K562 (cell line): ENCODE data around the gene RSU1. TPM values are rescaled to one million over a fixed set of nuclear protein-coding genes. Genes with fewer than 3 reads are reported as not detected.

Experiments
- ATAC-seq: fragments of 200-7000 bp; cut with Tn5 transposase; 3 replicates; pipeline ENCODE4 v1.9.1; 2020; ENCODE audit warnings: moderate library complexity
- BruUV-seq: library from RNA; stranded (reverse); fragments of 400-500 nt; replicated peaks from 2 replicates; lab custom pipeline; 2021; lab: Mats Ljungman, UMichigan
- CTCF ChIA-PET: fragments of 300-600 bp; formaldehyde crosslinking; extraction: SDS; loops from one replicate; lab custom pipeline; 2021; ENCODE audit warnings: low intra/inter-chr PET ratio; lab: Yijun Ruan, JAX
- POLR2A ChIA-PET: fragments of 300-600, 350-650 bp; sonication (Branson Sonifier 250); formaldehyde crosslinking; extraction: SDS; loops from one replicate; lab custom pipeline; 2021; ENCODE audit warnings: antibody characterized with exemption, inconsistent platforms; lab: Yijun Ruan, JAX
- DNase-seq, 4 experiments: peaks; one replicate each; pipeline versions ENCODE4 v3.0.0 to v3.0.0-alpha.2; 2011 to 2018; ENCODE audit warnings: low spot score in 3 of 4, mixed read lengths in 3 of 4; ENCODE audit errors: extremely low read depth in 1 of 4
- FAIRE-seq: peaks from 2 replicates; lab custom pipeline; 2011; peaks lifted over from hg19 to GRCh38; lab: Jason Lieb, UNC
- H2AFZ ChIP-seq: 2 replicates; pipeline ENCODE4 v1.6.0; 2011; ENCODE audit warnings: low read depth, low read length, control low read depth, inconsistent platforms
- H3K27ac ChIP-seq: fragments of 200-600 bp; 3 replicates; pipeline ENCODE4 v1.8.0; 2011; ENCODE audit warnings: low read depth, mild to moderate bottlenecking, control low read depth, inconsistent platforms, low read length, moderate library complexity, mixed read lengths; ENCODE audit errors: extremely low read depth
- H3K27me3 ChIP-seq, 2 experiments: fragments of 300-600 bp in 1 of 2; 2 replicates in 1 of 2; 3 replicates in 1 of 2; pipeline versions ENCODE4 v1.6.0 to v1.8.0; 2011; ENCODE audit warnings: inconsistent platforms in 2 of 2, low read length in 2 of 2, mild to moderate bottlenecking in 1 of 2, mixed read lengths in 1 of 2, moderate library complexity in 1 of 2; ENCODE audit not compliant: control insufficient read depth in 2 of 2, insufficient read depth in 2 of 2
- H3K36me3 ChIP-seq: fragments of 300-600 bp; 3 replicates; pipeline ENCODE4 v1.8.0; 2011; ENCODE audit warnings: mild to moderate bottlenecking, low read length, inconsistent platforms; ENCODE audit not compliant: control insufficient read depth, insufficient read depth
- H3K4me1 ChIP-seq, 2 experiments: fragments of 200-600 bp in 1 of 2; replicated peaks in 1 of 2; 2 replicates in 1 of 2; 3 replicates in 1 of 2; pipeline versions ENCODE4 v1.5.1 to v1.8.0; 2011; ENCODE audit warnings: inconsistent platforms in 2 of 2, low read length in 2 of 2, mild to moderate bottlenecking in 1 of 2, mixed read lengths in 1 of 2, moderate library complexity in 1 of 2; ENCODE audit not compliant: control insufficient read depth in 2 of 2, insufficient read depth in 2 of 2
- H3K4me2 ChIP-seq: 2 replicates; pipeline ENCODE4 v1.6.1; 2011; ENCODE audit warnings: low read length, control low read depth, inconsistent platforms, mixed read lengths; ENCODE audit not compliant: insufficient read depth
- H3K4me3 ChIP-seq: fragments of 200-600 bp; sonication (generic), shearing (Covaris generic); 2 replicates; pipeline ENCODE4 v1.5.1; 2016; ENCODE audit warnings: control low read depth, inconsistent platforms
- H3K79me2 ChIP-seq: fragments of 200-600 bp; 3 replicates; pipeline ENCODE4 v1.8.0; 2011; ENCODE audit warnings: low read length, inconsistent platforms; ENCODE audit not compliant: control insufficient read depth, insufficient read depth
- H3K9ac ChIP-seq, 2 experiments: 2 replicates each; pipeline versions ENCODE4 v1.6.0 to v1.6.1; 2011; ENCODE audit warnings: low read depth in 2 of 2, low read length in 2 of 2, control low read depth in 1 of 2, inconsistent platforms in 1 of 2, mild to moderate bottlenecking in 1 of 2, mixed read lengths in 1 of 2; ENCODE audit not compliant: insufficient read depth in 1 of 2
- H3K9me1 ChIP-seq: one replicate; pipeline ENCODE4 v1.6.0; 2011; ENCODE audit warnings: inconsistent platforms, mild to moderate bottlenecking, low read length, moderate library complexity; ENCODE audit not compliant: control insufficient read depth, insufficient read depth
- H3K9me3 ChIP-seq: replicated peaks from 2 replicates; pipeline ENCODE4 v1.5.1; 2011; ENCODE audit warnings: low read depth, low read length, inconsistent platforms; ENCODE audit not compliant: control insufficient read depth, insufficient read depth
- H4K20me1 ChIP-seq: replicated peaks from 2 replicates; pipeline ENCODE4 v1.6.1; 2011; ENCODE audit warnings: low read length, inconsistent platforms, mixed read lengths; ENCODE audit not compliant: control insufficient read depth, insufficient read depth
- CBFA2T2 ChIP-seq: fragments of 450-650 bp; conservative IDR thresholded peaks from 2 replicates; pipeline ENCODE4 v1.6.1; 2017; ENCODE audit warnings: mild to moderate bottlenecking
- E2F1 ChIP-seq: sonication (generic); formaldehyde crosslinking; IDR thresholded peaks from 2 replicates; pipeline ENCODE4 v1.8.1; 2023; ENCODE audit warnings: mild to moderate bottlenecking, missing genetic modification reagents, moderate library complexity
- HEY1 ChIP-seq: fragments of 250-450 bp; sonication (Bioruptor Pico); IDR thresholded peaks from 2 replicates; pipeline ENCODE4 v1.5.0; 2020; ENCODE audit warnings: mild to moderate bottlenecking, moderate library complexity, borderline replicate concordance
- HNRNPH1 ChIP-seq: fragments of 200-400 bp; formaldehyde crosslinking; optimal IDR thresholded peaks from 2 replicates; pipeline ENCODE3; 2017; ENCODE audit warnings: low read depth, mild to moderate bottlenecking, low read length, moderate library complexity
- KDM1A ChIP-seq, 2 experiments: fragments of 450-650 bp; IDR thresholded peaks; 2 replicates each; pipeline ENCODE4 v1.6.1; 2016; ENCODE audit warnings: mild to moderate bottlenecking in 2 of 2
- KLF13 ChIP-seq: fragments of 450-650 bp; IDR thresholded peaks from 2 replicates; pipeline ENCODE4 v1.6.1; 2016; ENCODE audit warnings: missing genetic modification characterization, low read depth, mild to moderate bottlenecking, missing compliant biosample characterization, moderate library complexity, borderline replicate concordance
- PCBP2 ChIP-seq: fragments of 200-400 bp; formaldehyde crosslinking; IDR thresholded peaks from 2 replicates; pipeline ENCODE4 v1.6.1; 2018; ENCODE audit warnings: low read length, low read depth, mild to moderate bottlenecking, moderate library complexity; ENCODE audit not compliant: poor library complexity, severe bottlenecking
- PHB2 ChIP-seq: fragments of 450-650 bp; IDR thresholded peaks from 2 replicates; pipeline ENCODE4 v1.6.1; 2017; ENCODE audit warnings: low read depth
- SAFB ChIP-seq: fragments of 200-400 bp; formaldehyde crosslinking; IDR thresholded peaks from 2 replicates; pipeline ENCODE4 v1.6.1; 2017; ENCODE audit warnings: low read depth, low read length, borderline replicate concordance
- THRA ChIP-seq: fragments of 450-650 bp; IDR thresholded peaks from 2 replicates; pipeline ENCODE4 v1.6.1; 2017; ENCODE audit warnings: mild to moderate bottlenecking, moderate library complexity
- WGBS: fragments of 100-300 bp; shearing (Covaris generic); methylation state at CpG from one replicate; pipeline ENCODE4 v1.1.6; 2016; ENCODE audit warnings: low coverage, mixed read lengths; ENCODE audit not compliant: insufficient coverage; ENCODE audit errors: missing lambda C conversion rate; 5-methylcytosine and 5-hydroxymethylcytosine counted together
- in situ Hi-C: fragments of 300-500 bp; cut with MboI; formaldehyde crosslinking; loops from 4 replicates; pipeline ENCODE4 v1.15.0; 2018; ENCODE audit warnings: inconsistent platforms, mixed read lengths
- intact Hi-C: fragments of 100-400 bp; cut with micrococcal nuclease; formaldehyde crosslinking; loops from 2 replicates; pipeline ENCODE4 v1.14.2; 2022
- polyA plus RNA-seq, 8 experiments: library from polyadenylated mRNA; depleted of rRNA in 4 of 8; stranded (reverse) in 5 of 8; unstranded in 3 of 8; fragments of >200 nt; fragmentation: Nextera tagmentation in 2 of 8; fragmentation: Illumina TruSeq in 1 of 8; extraction: Ambion mirVana in 2 of 8; extraction: Trizol in 1 of 8; gene quantifications; 2 replicates each; pipeline versions ENCODE4 v1.2.1 to v1.2.3, GENCODE V29; 2011 to 2014; ENCODE audit warnings: inconsistent platforms in 1 of 8, missing spikeins in 1 of 8
- total RNA-seq, 7 experiments: library from RNA; depleted of rRNA in 6 of 7; stranded (reverse); fragments of >200 nt in 6 of 7; fragmentation: Illumina TruSeq in 2 of 7; extraction: Trizol in 2 of 7; gene quantifications; 2 replicates each; pipeline versions ENCODE4 v1.2.1 to v1.2.3, GENCODE V29; 2011 to 2021; ENCODE audit warnings: low replicate concordance in 1 of 7
- TF ChIP-seq, protein P1 (sequence below): fragments of 250-450 bp; sonication (Bioruptor Pico); IDR thresholded peaks from 2 replicates; pipeline ENCODE4 v1.8.0; 2022; ENCODE audit warnings: moderate library complexity, mild to moderate bottlenecking, inconsistent platforms
- TF ChIP-seq, protein P2 (sequence below), 3 experiments: fragments of 200-800 bp in 1 of 3; sonication (Bioruptor generic) in 1 of 3; sonication (generic) in 1 of 3; formaldehyde crosslinking in 1 of 3; IDR thresholded peaks; 2 replicates each; pipeline versions ENCODE4 v1.6.1 to v1.8.0; 2016 to 2022; ENCODE audit warnings: mild to moderate bottlenecking in 2 of 3, missing compliant biosample characterization in 2 of 3, missing genetic modification characterization in 2 of 3, missing genetic modification reagents in 1 of 3

Gene RSU1
- total and polyA plus RNA-seq, 9 of the 15 experiments (the other 6 are each of a cell fraction or from before 2014, with no cell fraction given): 18.8 to 67.3 (median 31.5) TPM

- no peaks in the 10 kb centered on the region for H3K9me1 ChIP-seq
- H4K20me1 ChIP-seq: no peaks in the 10 kb centered on the region
- no peak overlapping the region for H3K4me3 ChIP-seq
- no peaks in the 10 kb centered on the region for H3K4me1 ChIP-seq
- POLR2A ChIA-PET: interaction anchor here (0.6 kb wide), 1 partner anchor 1337 kb away, joined by 3 read pairs; no protein-coding TSS in a partner anchor
- H3K27me3 ChIP-seq: peaks cover 0 to 3% of the 10 kb centered on the region in 2 experiments; a peak in 1 of 5 replicates
- no peak for ATAC-seq
- H3K36me3 ChIP-seq: no peaks in the 10 kb centered on the region
- no peaks in the 10 kb centered on the region for H3K79me2 ChIP-seq
- CTCF ChIA-PET: no interaction called here
- in situ Hi-C loops (no loop called here), intact Hi-C loops (no loop called here)
- H3K9ac ChIP-seq: no peak overlapping the region
- FAIRE-seq: no peak
- 0 out of 2 replicates have a peak, but pooled peaks cover 1% of the 10 kb centered on the region for H3K9me3 ChIP-seq
- BruUV-seq: no TSS peak
- no peak overlapping the region for H3K27ac ChIP-seq
- H2AFZ ChIP-seq: no peak overlapping the region
- no peak overlapping the region for H3K4me2 ChIP-seq
- no peak for TF ChIP-seq HNRNPH1
- TF ChIP-seq THRA: no peak
- TF ChIP-seq, protein P1, sequence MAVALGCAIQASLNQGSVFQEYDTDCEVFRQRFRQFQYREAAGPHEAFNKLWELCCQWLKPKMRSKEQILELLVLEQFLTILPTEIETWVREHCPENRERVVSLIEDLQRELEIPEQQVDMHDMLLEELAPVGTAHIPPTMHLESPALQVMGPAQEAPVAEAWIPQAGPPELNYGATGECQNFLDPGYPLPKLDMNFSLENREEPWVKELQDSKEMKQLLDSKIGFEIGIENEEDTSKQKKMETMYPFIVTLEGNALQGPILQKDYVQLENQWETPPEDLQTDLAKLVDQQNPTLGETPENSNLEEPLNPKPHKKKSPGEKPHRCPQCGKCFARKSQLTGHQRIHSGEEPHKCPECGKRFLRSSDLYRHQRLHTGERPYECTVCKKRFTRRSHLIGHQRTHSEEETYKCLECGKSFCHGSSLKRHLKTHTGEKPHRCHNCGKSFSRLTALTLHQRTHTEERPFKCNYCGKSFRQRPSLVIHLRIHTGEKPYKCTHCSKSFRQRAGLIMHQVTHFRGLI (CRISPR knock-in tag): no peak
- TF ChIP-seq, protein P2, sequence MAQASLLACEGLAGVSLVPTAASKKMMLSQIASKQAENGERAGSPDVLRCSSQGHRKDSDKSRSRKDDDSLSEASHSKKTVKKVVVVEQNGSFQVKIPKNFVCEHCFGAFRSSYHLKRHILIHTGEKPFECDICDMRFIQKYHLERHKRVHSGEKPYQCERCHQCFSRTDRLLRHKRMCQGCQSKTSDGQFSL (CRISPR knock-in tag; IDR thresholded peaks at IDR 0.05): no peak
- TF ChIP-seq, protein P2 (tag; IDR thresholded peaks at IDR 0.05): no peak
- TF ChIP-seq KLF13 (tag): no peak
- TF ChIP-seq PHB2: no peak
- TF ChIP-seq CBFA2T2: no peak
- no peak for TF ChIP-seq E2F1 (CRISPR knock-in tag)
- TF ChIP-seq HEY1: no peak
- TF ChIP-seq KDM1A (IDR thresholded peaks at IDR 0.05): no peak
- no peak for TF ChIP-seq PCBP2
- TF ChIP-seq SAFB: no peak
- DNase-seq: no peak
- 37% methylated on average over 5 of the region's 5 CpGs for WGBS
Observed at GRCh38 chr10:16700331-16700730, 116.9 kb downstream of the RSU1 start.
